SK-N-MC (cell line): ENCODE measurements around the gene EPB41L3.

Experiments
- DNase-seq: peaks from one replicate; pipeline ENCODE4 v3.0.0-alpha.2; 2011; ENCODE audit warnings: low read depth, low spot score
- H3K27ac ChIP-seq: fragments of 200-600 bp; sonication (generic); 2 replicates; pipeline ENCODE4 v1.5.1; 2016; ENCODE audit warnings: mixed run types
- H3K36me3 ChIP-seq: fragments of 200-600 bp; sonication (generic); 2 replicates; pipeline ENCODE4 v1.6.1; 2017; ENCODE audit warnings: antibody characterized with exemption, low read length, mixed read lengths; ENCODE audit not compliant: insufficient read depth
- H3K4me3 ChIP-seq: fragments of 200-600 bp; sonication (generic); 2 replicates; pipeline ENCODE4 v1.5.1; 2016
- H3K9ac ChIP-seq: fragments of 200-600 bp; sonication (generic); 2 replicates; pipeline ENCODE4 v1.8.0; 2017; ENCODE audit warnings: mixed run types, mixed read lengths; ENCODE audit not compliant: insufficient read length
- H3K9me3 ChIP-seq: fragments of 200-600 bp; sonication (generic); 2 replicates; pipeline ENCODE4 v1.6.1; 2017; ENCODE audit warnings: low read depth, mild to moderate bottlenecking, antibody characterized with exemption, low read length, moderate library complexity, mixed read lengths
- EZH2 ChIP-seq: fragments of 200-600 bp; sonication (generic); IDR thresholded peaks from one replicate; pipeline ENCODE4 v1.6.1; 2017; ENCODE audit warnings: antibody characterized with exemption
- FOXP2 ChIP-seq: optimal IDR thresholded peaks from 2 replicates; pipeline ENCODE3; 2011; ENCODE audit warnings: mild to moderate bottlenecking, moderate library complexity; ENCODE audit not compliant: insufficient read depth; ENCODE audit errors: extremely low read length, control extremely low read depth
- POLR2AphosphoS5 ChIP-seq: IDR thresholded peaks from 2 replicates; pipeline ENCODE4 v1.6.1; 2012; ENCODE audit warnings: mild to moderate bottlenecking, low read depth, low read length, borderline replicate concordance

EPB41L3 gene

DNA sequence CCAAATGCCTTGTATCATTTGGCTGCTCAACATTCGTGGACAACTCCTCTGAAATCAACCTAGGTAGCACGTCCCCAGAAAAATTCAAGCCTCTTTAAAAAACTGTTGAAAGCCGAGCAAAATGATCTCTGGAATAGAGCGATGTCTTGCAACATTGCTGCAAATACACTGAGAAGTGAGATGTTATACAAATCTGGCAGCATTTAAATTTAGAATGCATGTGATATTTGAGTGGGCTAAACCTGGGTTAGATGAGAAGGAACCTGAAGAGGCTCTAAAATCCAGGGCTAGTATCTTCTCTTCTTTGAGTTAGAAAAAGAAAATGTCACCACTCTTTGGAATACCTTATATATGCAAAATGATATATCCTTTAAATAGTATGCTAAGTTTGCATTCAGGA, 166.8 kb downstream of the EPB41L3 start:
- Histone ChIP-seq H3K36me3 (no peaks in the 10 kb centered on the region), H3K27ac (no peak overlapping the region), H3K9ac (no peak overlapping the region), H3K9me3 (no peaks in the 10 kb centered on the region), H3K4me3 (no peak overlapping the region)
- DNase-seq, result no peak
- TF ChIP-seq POLR2AphosphoS5 (no peak), EZH2 (no peak), FOXP2 (no peak)

DNA sequence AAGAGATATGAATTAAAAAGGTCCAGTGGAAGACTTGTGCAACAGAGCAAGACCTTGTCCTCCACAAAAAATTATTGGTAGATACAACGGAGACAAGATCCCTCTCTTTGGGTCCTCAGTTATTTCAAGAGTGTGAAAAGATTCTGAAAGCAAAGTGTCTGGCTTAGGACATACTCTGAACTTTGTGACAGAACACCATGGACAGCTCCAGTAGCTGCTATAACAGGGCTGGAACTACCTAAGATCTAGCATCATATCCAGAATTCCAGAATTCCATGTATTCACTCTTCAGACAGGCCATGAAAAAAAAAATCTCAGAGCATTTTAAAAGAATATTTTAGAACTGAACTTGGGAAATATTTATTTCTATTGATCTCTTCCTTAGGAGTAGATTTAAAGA, 173.5 kb downstream of the EPB41L3 start:
- DNase-seq, result no peak
- no peak for TF ChIP-seq POLR2AphosphoS5
- no peak for TF ChIP-seq EZH2
- TF ChIP-seq FOXP2, result no peak
- H3K9ac ChIP-seq, result no peak overlapping the region
- no peaks in the 10 kb centered on the region for H3K36me3 ChIP-seq
- no peaks in the 10 kb centered on the region for H3K9me3 ChIP-seq
- no peak overlapping the region for H3K4me3 ChIP-seq
- no peak overlapping the region for H3K27ac ChIP-seq

DNA sequence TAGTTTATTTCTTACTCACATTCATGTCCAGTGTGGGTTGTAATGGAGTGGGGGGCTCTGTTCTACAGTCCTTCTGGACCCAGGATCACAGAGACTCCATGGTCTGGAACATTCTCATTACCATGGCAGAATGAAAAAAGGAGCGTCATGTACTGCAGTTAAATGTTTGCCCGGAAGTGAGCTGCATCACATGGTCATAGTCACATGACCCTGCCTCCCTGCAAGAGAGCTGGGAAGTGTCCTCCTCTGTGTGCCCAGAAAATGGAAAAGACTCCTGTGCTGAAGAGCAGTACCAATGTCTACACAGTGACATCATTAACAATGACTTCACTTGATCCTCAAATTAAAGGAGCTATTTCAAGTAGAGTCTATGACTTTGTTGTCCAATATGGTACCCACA, 174.3 kb downstream of the EPB41L3 start:
- no peaks in the 10 kb centered on the region for H3K36me3 ChIP-seq
- DNase-seq, result no peak
- H3K9ac ChIP-seq, result no peak overlapping the region
- H3K9me3 ChIP-seq, result no peaks in the 10 kb centered on the region
- no peak overlapping the region; the same call in 1 of the 2 replicates for H3K4me3 ChIP-seq
- no peak overlapping the region for H3K27ac ChIP-seq
- no peak for TF ChIP-seq POLR2AphosphoS5
- no peak for TF ChIP-seq EZH2
- no peak for TF ChIP-seq FOXP2

DNA sequence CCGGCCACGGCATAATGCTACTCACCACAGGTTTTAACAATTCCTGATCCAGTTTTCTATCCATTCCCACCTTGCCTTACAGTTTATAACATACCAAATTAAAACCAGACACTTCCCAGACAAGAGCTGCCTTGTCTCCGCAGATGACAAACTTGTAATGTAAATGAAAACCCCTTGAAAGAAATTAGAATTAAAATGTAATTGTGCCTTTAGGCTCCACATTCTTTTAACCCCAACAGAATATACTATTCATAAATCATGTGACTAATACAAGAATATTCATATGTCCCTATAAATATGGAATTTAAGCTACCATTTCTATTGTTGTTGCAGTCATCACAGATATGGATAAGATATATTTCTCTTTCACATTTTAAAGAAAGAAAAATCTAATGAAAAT, 178.4 kb downstream of the EPB41L3 start:
- H3K4me3 ChIP-seq, result no peak overlapping the region
- no peaks in the 10 kb centered on the region for H3K36me3 ChIP-seq
- TF ChIP-seq FOXP2 (no peak), EZH2 (no peak), POLR2AphosphoS5 (no peak)

DNA sequence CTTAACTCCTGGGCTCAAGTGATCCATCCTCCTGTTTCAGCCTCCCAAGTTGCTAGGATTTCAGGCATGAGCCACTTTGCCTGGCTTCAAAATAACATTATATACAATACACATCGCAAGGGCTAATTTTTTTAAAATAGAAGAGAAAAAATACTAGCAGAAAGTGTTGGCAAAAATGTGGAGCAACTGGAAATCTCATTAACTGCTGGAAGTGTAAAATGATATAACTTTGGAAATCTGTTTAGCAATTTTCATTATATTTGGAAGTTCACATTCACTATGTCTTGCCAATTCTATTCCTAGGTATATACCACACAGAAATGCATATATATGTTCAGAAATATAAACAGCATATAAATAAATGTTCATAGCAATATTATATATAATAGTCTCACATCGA, 193.2 kb downstream of the EPB41L3 start:
- no peak overlapping the region for H3K9ac ChIP-seq
- H3K27ac ChIP-seq, result no peak overlapping the region
- no peak overlapping the region for H3K4me3 ChIP-seq
- H3K9me3 ChIP-seq, result no peaks in the 10 kb centered on the region
- no peaks in the 10 kb centered on the region for H3K36me3 ChIP-seq
- DNase-seq, result no peak
- TF ChIP-seq EZH2 (no peak), POLR2AphosphoS5 (no peak), FOXP2 (no peak)

More for the DNA sequence above, 178.4 kb downstream of the EPB41L3 start:
- DNase-seq, result no peak
- H3K27ac ChIP-seq, result no peak overlapping the region
- no peak overlapping the region for H3K9ac ChIP-seq
- H3K9me3 ChIP-seq, result no peaks in the 10 kb centered on the region
